Loucy (cell line): ENCODE measurements around the gene SERPINF2.
"Not testable (repeated sequence)": the region's sequence is repeated elsewhere in the genome, so short reads cannot be mapped to it uniquely, and the experiment has no call there.

Experiments
- H2AFZ ChIP-seq: fragments of 200-600 bp; sonication (generic); 2 replicates; pipeline ENCODE4 v1.6.0; 2016; ENCODE audit warnings: antibody characterized with exemption, mild to moderate bottlenecking, low read length, moderate library complexity
- H3F3A ChIP-seq: fragments of 200-600 bp; 2 replicates; pipeline ENCODE4 v1.6.0; 2016; ENCODE audit warnings: antibody characterized with exemption, low read depth, mild to moderate bottlenecking
- H3K27me3 ChIP-seq: fragments of 200-600 bp; sonication (generic); 2 replicates; pipeline ENCODE4 v1.6.1; 2014; ENCODE audit warnings: low read length, mild to moderate bottlenecking; ENCODE audit not compliant: insufficient read depth, poor library complexity, severe bottlenecking
- H3K36me3 ChIP-seq: fragments of 200-600 bp; sonication (generic); 2 replicates; pipeline ENCODE4 v1.6.1; 2016; ENCODE audit warnings: low read length; ENCODE audit not compliant: insufficient read depth
- H3K4me1 ChIP-seq: fragments of 200-600 bp; sonication (generic); 2 replicates; pipeline ENCODE4 v1.5.1; 2014; ENCODE audit warnings: low read length, mild to moderate bottlenecking; ENCODE audit not compliant: insufficient read depth, poor library complexity, severe bottlenecking
- H3K4me2 ChIP-seq: fragments of 200-600 bp; sonication (generic); 2 replicates; pipeline ENCODE4 v1.6.0; 2014; ENCODE audit warnings: antibody characterized with exemption, low read length, low read depth, mild to moderate bottlenecking; ENCODE audit not compliant: poor library complexity, severe bottlenecking
- H3K4me3 ChIP-seq: fragments of 200-600 bp; sonication (generic); 2 replicates; pipeline ENCODE4 v1.5.1; 2014; ENCODE audit warnings: low read length, mild to moderate bottlenecking, mixed read lengths; ENCODE audit not compliant: poor library complexity, severe bottlenecking
- H3K79me2 ChIP-seq: fragments of 200-600 bp; sonication (generic); 2 replicates; pipeline ENCODE4 v1.6.1; 2014; ENCODE audit warnings: low read length; ENCODE audit not compliant: insufficient read depth
- H3K9ac ChIP-seq: fragments of 200-600 bp; sonication (generic); 2 replicates; pipeline ENCODE4 v1.6.0; 2014; ENCODE audit warnings: mild to moderate bottlenecking, low read depth, low read length, moderate library complexity; ENCODE audit not compliant: poor library complexity, severe bottlenecking
- H3K9me2 ChIP-seq: fragments of 200-600 bp; sonication (generic); replicated peaks from 2 replicates; pipeline ENCODE4 v1.6.1; 2016; ENCODE audit warnings: low read depth, low read length, mixed read lengths
- H3K9me3 ChIP-seq: fragments of 200-600 bp; sonication (generic); 2 replicates; pipeline ENCODE4 v1.6.1; 2014; ENCODE audit warnings: mild to moderate bottlenecking, antibody characterized with exemption, low read length, low read depth; ENCODE audit not compliant: insufficient read depth
- H4K20me1 ChIP-seq: fragments of 200-600 bp; sonication (generic); 2 replicates; pipeline ENCODE4 v1.6.0; 2014; ENCODE audit warnings: antibody characterized with exemption, low read length, mild to moderate bottlenecking; ENCODE audit not compliant: insufficient read depth, poor library complexity, severe bottlenecking
- CTCF ChIP-seq: fragments of 200-600 bp; sonication (generic); conservative IDR thresholded peaks from 2 replicates; pipeline ENCODE4 v1.5.1; 2014; ENCODE audit warnings: mild to moderate bottlenecking, antibody characterized with exemption, low read length
- EZH2phosphoT487 ChIP-seq: fragments of 200-600 bp; IDR thresholded peaks from 2 replicates; pipeline ENCODE4 v1.6.1; 2018; ENCODE audit warnings: antibody characterized with exemption, mild to moderate bottlenecking, moderate library complexity, borderline replicate concordance

SERPINF2 gene

GRCh38 chr17:1697681-1698080 is 45.0 kb upstream of the SERPINF2 start:
- H3F3A ChIP-seq: no peaks in the 10 kb centered on the region
- no peak overlapping the region for H2AFZ ChIP-seq

GRCh38 chr17:1699891-1700290 is 42.8 kb upstream of the SERPINF2 start:
- H3K4me1 ChIP-seq, H3K9ac ChIP-seq, H3K4me2 ChIP-seq, H3K36me3 ChIP-seq, H3K27me3 ChIP-seq, H3K9me2 ChIP-seq, H3K4me3 ChIP-seq, H3K79me2 ChIP-seq, H3F3A ChIP-seq, H4K20me1 ChIP-seq, H3K9me3 ChIP-seq, H2AFZ ChIP-seq: not testable (repeated sequence)

More at GRCh38 chr17:1697681-1698080, 45.0 kb upstream of the SERPINF2 start:
- Histone ChIP-seq H3K79me2 (no peaks in the 10 kb centered on the region), H3K4me2 (no peak overlapping the region), H4K20me1 (no peaks in the 10 kb centered on the region), H3K4me1 (no peaks in the 10 kb centered on the region), H3K9me3 (no peaks in the 10 kb centered on the region), H3K36me3 (no peaks in the 10 kb centered on the region), H3K27me3 (no peaks in the 10 kb centered on the region), H3K9ac (no peak overlapping the region), H3K9me2 (no peaks in the 10 kb centered on the region), H3K4me3 (no peak overlapping the region)
- TF ChIP-seq EZH2phosphoT487 (no peak), CTCF (no peak)

GRCh38 chr17:1703063-1703462 is 39.6 kb upstream of the SERPINF2 start:
- no peaks in the 10 kb centered on the region for H3K79me2 ChIP-seq
- H3F3A ChIP-seq: no peaks in the 10 kb centered on the region
- TF ChIP-seq EZH2phosphoT487 (no peak), CTCF (no peak)
- H3K27me3 ChIP-seq: no peaks in the 10 kb centered on the region
- H3K36me3 ChIP-seq: no peaks in the 10 kb centered on the region
- no peaks in the 10 kb centered on the region for H3K9me3 ChIP-seq
- no peak overlapping the region for H3K4me3 ChIP-seq
- H3K4me2 ChIP-seq: no peak overlapping the region
- no peak overlapping the region for H2AFZ ChIP-seq
- H4K20me1 ChIP-seq: no peaks in the 10 kb centered on the region
- no peaks in the 10 kb centered on the region for H3K9me2 ChIP-seq
- no peaks in the 10 kb centered on the region for H3K4me1 ChIP-seq
- H3K9ac ChIP-seq: no peak overlapping the region

- no peaks in the 10 kb centered on the region for H4K20me1 ChIP-seq
- no peak for TF ChIP-seq CTCF
- TF ChIP-seq EZH2phosphoT487: no peak
- no peak overlapping the region for H3K4me3 ChIP-seq
- no peaks in the 10 kb centered on the region for H3F3A ChIP-seq
- no peak overlapping the region for H3K4me2 ChIP-seq
- H3K9me3 ChIP-seq: no peaks in the 10 kb centered on the region
- H3K9me2 ChIP-seq: no peaks in the 10 kb centered on the region
- H3K36me3 ChIP-seq: no peaks in the 10 kb centered on the region
- no peak overlapping the region for H3K9ac ChIP-seq
- no peaks in the 10 kb centered on the region for H3K27me3 ChIP-seq
- no peak overlapping the region for H2AFZ ChIP-seq
- H3K79me2 ChIP-seq: no peaks in the 10 kb centered on the region
- H3K4me1 ChIP-seq: no peaks in the 10 kb centered on the region
Observed at GRCh38 chr17:1705004-1705403, 37.7 kb upstream of the SERPINF2 start.
